ENCODE measurements around the gene VWA5B2. TPM values are rescaled to one million over a fixed set of nuclear protein-coding genes. Genes with fewer than 3 reads are reported as not detected.

The VWA5B2 gene
- total RNA-seq, 1 experiment from 2014 or later, result 2.7 TPM

GRCh38 chr3:184239708-184240107 is 10.3 kb downstream of the VWA5B2 start:
- H2BK5ac ChIP-seq (ENCODE audit: insufficient read length, low read length), result no peak overlapping the region
- Mint-ChIP-seq H3K4me3 (no peak overlapping the region), H3K4me1 (0 out of 4 replicates have a peak, but pooled peaks cover 0 to 4% of the 10 kb centered on the region in 2 experiments), H3K27ac (no peak overlapping the region), H3K36me3 (ENCODE audit: insufficient read depth in 1 of 3, low read depth in 3 of 3) (peaks cover 10 to 26% (median 25%) of the 10 kb centered on the region in 3 experiments), H3K27me3 (ENCODE audit: low read depth) (peaks cover 1% of the 10 kb centered on the region), H3K9me3 (no peaks in the 10 kb centered on the region)
- H2BK15ac ChIP-seq (ENCODE audit: low read depth, low read length), result no peak overlapping the region
- no peak overlapping the region for H4K91ac ChIP-seq (ENCODE audit: insufficient read length, low read depth, low read length)
- H3K4me1 ChIP-seq (ENCODE audit: insufficient read depth, low read length), result no peaks in the 10 kb centered on the region
- no peak for TF ChIP-seq CTCF (conservative IDR thresholded peaks at IDR 0.05)
- H2BK12ac ChIP-seq (ENCODE audit: insufficient read length, low read depth, low read length), result no peak overlapping the region
- no peak overlapping the region for H3K18ac ChIP-seq (ENCODE audit: insufficient read length, low read depth, low read length)
- no peaks in the 10 kb centered on the region for H3K79me2 ChIP-seq (ENCODE audit: insufficient read depth, low read length)
- H3K4ac ChIP-seq (ENCODE audit: low read depth, low read length), result no peak overlapping the region
- no peak for DNase-seq
- H3K4me2 ChIP-seq (ENCODE audit: insufficient read depth, insufficient read length, low read length), result no peak overlapping the region
- H4K20me1 ChIP-seq (ENCODE audit: control insufficient read depth, insufficient read depth, insufficient read length), result no peaks in the 10 kb centered on the region
- H2BK20ac ChIP-seq (ENCODE audit: low read depth, low read length, poor library complexity, severe bottlenecking), result no peak overlapping the region
- no peak overlapping the region for H3K27ac ChIP-seq (ENCODE audit: insufficient read length, low read depth, low read length)
- no peaks in the 10 kb centered on the region for H3K27me3 ChIP-seq (ENCODE audit: insufficient read depth, low read length)
- no peaks in the 10 kb centered on the region for H3K79me1 ChIP-seq (ENCODE audit: insufficient read depth, low read depth, low read length, poor library complexity, severe bottlenecking)
- no peak overlapping the region for H2BK120ac ChIP-seq (ENCODE audit: low read depth, low read length, poor library complexity, severe bottlenecking)
- H3K56ac ChIP-seq (ENCODE audit: insufficient read length, low read depth, low read length), result no peak overlapping the region
- H3T11ph ChIP-seq (ENCODE audit: low read length), result no peak overlapping the region
- H3K23me2 ChIP-seq (ENCODE audit: insufficient read length, low read depth, low read length, poor library complexity, severe bottlenecking), result no peaks in the 10 kb centered on the region
- no peak overlapping the region for H2AFZ ChIP-seq (ENCODE audit: low read length)
- no CpG with 5 or more reads among the region's 7 CpGs for WGBS (ENCODE audit: extremely low coverage, insufficient read length, low lambda C conversion rate)
- no peak overlapping the region for H4K8ac ChIP-seq (replicated peaks; ENCODE audit: insufficient read length, low read depth, low read length)
- H3K9ac ChIP-seq (ENCODE audit: extremely low read depth, insufficient read length, low read length), result no peak overlapping the region
- H3K9me3 ChIP-seq (ENCODE audit: control insufficient read depth, low read depth, low read length), result no peaks in the 10 kb centered on the region
- H4K5ac ChIP-seq (ENCODE audit: insufficient read length, low read depth, low read length), result no peak overlapping the region
- no peak overlapping the region for H3K14ac ChIP-seq (ENCODE audit: insufficient read depth, low read length)
- H3K23ac ChIP-seq (ENCODE audit: insufficient read length, low read depth, low read length), result no peak overlapping the region
- H2AK5ac ChIP-seq (ENCODE audit: insufficient read length, low read length), result no peak overlapping the region
